NCI-H1105 treated with DMSO at 0.1 percent for 48 hours (cell line): Measurements from ENCODE around the gene ACACB.

Experiments
- DNase-seq: peaks from one replicate; lab custom pipeline; 2025; lab: John Stamatoyannopoulos, UW

Gene ACACB

DNA sequence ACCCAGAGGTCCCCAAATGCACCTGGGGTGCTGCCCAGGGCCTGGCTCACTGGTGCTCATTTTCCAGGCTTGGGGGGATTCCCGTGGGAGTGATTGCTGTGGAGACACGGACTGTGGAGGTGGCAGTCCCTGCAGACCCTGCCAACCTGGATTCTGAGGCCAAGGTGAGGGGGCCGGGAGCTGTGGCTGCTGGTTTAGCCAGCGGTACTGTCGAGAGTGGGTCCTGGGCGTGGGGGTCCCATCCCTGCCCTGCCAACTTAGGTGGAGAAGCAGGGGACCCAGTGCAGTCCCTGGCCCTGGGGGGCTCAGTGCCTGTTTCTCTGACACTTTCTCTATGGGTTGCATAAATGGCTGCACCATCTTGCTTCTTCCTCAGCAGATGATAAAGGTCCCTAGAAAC, 141.8 kb downstream of the ACACB start:
- no peak for DNase-seq

DNA sequence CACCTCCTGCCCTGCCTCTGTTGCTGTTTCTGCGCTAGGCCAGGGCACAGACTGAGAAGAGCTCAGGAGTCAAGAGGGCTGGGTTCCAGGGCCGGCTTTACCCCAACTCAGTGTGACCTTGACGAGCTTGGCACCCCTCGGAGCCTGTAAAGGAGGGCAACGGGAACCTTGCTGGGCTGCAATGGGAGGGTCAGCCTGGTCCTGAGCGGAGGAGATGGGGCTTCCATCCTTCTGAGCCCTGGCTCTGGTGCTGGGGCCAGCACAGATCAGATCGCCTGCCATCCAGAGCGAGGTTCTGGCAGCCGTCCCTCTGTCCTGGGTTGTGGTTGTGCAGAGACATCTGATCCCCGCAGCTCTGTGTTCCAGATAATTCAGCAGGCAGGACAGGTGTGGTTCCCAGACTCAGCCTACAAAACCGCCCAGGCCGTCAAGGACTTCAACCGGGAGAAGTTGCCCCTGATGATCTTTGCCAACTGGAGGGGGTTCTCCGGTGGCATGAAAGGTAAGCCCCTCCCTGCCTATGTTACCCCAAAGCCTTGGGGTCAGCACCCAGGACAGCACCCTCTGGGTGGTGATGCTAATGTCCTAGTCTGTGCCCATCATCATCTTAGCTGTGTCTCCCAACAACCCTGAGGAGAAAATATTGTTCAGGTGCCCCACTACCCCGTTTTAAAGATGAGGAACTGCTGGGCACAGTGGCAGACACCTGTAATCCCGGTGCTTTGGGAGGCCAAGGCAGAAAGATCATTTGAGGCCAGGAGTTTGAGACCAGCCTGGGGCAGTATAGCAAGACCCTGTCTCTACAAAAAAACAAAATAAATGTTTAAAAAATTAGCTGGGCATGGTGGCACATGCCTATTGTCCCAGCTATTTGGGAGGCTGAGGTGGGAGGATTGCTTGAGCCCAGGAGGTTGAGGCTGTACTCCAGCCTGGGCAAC, 142.5 kb downstream of the ACACB start:
- no peak for DNase-seq

DNA sequence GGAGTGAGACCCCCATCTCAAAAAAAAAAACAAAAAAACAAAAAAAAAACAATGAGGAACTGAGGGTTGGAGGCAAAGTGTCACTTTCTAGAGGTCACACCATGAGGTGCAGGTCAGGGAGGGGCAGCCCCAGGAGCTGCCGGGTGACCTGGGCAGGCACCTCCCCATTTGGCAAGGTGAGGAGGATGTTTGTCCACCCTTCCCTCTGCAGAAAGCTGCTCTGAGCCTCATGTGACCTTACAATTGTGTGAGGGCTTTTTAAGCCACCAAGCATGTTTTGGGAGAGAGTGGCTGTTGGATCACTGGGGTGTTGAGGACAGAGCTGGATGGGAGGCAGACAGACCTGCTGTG, 143.1 kb downstream of the ACACB start:
- no peak for DNase-seq

DNA sequence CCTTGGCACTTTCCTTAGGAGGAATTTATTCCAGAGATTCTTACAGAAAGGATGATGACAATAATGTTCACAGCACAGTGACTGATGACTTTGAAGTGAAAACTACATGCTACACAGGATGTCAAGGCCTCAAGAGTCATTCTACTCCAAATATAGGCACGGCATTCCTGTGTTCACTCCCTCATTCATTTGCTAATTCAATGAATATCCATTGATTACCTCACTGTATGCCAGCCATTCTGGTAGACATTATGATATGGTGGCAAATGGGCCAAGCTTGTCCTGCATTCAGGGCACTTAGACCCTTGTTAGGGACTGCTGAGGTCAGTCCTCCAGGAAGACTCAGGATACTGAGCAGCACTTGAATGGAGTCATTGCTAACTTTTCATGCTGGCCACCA, 144.7 kb downstream of the ACACB start:
- DNase-seq: no peak

DNA sequence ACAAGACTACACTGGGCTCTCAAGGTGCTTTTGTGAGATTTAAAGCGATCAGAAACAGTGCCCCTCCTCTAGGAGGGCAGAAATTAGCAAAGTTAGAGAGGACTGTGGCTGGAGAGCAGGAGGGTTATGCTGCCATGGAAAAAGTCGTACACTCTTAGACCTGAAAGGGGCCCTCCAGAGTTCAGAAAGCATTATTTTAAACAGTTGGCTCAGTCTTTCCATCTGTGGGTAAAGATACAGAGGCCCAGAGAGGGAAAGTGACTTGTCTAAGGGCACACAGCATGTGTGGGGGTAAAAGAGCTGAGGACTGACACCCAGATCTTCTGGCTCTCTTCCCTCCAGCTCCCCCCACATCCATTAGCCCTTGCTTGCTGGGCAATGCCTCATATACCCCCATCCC, 145.6 kb downstream of the ACACB start:
- no peak for DNase-seq

DNA sequence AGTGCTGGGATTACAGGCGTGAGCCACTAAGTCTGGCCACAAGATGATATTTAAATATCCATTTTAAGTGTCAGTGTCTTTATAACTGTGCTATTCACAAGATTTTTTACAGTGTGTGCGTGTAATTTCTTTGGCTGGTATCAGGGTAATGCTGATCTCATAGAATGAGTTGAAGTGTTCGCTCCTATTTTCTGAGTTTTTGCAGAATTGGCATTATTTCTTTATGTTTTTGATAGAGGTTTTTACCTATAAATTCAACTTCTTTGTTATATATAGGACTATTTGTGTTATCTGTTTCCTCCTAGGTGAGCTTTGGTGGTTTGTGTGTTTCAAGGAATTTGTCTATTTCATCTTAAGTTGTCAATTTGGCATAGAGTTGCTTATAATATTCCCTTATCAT, 147.1 kb downstream of the ACACB start:
- DNase-seq: no peak

DNA sequence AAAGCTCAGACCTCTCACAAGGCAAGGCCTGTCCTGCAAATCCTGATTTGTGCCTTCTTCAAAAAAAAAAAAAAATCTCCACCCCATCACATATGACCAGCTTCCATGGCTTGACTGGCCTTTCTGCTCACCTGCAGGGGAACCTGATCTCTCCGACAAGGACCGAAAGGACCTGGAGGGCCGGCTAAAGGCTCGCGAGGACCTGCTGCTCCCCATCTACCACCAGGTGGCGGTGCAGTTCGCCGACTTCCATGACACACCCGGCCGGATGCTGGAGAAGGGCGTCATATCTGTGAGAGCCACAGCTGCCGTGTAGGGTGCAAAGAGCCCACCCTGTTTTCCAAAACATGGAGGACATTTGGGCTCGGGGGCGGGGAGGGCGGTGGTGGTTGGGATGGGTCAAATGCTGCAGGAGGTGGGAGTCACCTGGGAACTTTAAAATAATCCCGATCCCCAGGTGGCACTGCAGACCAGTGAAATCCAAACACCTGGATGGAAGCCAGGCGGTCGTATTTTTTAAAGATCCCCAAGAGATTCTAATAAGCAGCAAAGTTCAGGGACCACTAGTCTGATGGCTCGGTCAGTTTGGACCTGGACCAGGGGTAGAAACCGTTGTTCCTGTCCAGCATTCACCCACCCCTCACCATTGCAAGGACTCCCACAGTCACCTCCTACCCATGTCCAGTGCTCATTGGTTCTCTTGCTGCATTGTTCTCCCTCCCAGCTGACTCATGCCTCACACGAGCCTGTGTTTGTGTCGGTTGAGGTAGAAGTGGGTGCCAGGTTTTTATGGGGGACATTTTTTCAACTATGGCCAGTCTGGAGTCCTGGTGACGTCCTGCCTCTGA, 147.9 kb downstream of the ACACB start:
- DNase-seq: peak; percentile 76

DNA sequence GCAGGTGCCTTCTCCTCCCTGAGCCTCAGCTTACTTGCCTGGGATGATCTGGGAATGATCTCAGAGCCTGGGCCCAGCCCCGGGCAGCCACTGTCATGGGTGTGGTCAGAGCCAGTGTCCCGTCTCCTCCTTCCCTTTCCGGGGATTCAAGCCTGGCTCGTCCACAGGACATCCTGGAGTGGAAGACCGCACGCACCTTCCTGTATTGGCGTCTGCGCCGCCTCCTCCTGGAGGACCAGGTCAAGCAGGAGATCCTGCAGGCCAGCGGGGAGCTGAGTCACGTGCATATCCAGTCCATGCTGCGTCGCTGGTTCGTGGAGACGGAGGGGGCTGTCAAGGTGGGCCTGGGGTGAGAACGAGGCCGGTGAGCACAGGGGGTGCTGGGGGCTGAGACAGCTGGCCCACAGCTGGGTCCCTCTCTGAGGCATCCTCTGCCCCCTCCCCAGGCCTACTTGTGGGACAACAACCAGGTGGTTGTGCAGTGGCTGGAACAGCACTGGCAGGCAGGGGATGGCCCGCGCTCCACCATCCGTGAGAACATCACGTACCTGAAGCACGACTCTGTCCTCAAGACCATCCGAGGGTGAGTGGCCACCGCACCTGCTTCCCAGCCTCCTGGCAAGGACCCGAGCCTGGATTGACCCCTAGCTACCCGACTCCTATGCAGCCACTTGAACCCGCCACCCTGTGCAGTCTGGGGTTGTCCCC, 148.7 kb downstream of the ACACB start:
- DNase-seq: no peak

DNA sequence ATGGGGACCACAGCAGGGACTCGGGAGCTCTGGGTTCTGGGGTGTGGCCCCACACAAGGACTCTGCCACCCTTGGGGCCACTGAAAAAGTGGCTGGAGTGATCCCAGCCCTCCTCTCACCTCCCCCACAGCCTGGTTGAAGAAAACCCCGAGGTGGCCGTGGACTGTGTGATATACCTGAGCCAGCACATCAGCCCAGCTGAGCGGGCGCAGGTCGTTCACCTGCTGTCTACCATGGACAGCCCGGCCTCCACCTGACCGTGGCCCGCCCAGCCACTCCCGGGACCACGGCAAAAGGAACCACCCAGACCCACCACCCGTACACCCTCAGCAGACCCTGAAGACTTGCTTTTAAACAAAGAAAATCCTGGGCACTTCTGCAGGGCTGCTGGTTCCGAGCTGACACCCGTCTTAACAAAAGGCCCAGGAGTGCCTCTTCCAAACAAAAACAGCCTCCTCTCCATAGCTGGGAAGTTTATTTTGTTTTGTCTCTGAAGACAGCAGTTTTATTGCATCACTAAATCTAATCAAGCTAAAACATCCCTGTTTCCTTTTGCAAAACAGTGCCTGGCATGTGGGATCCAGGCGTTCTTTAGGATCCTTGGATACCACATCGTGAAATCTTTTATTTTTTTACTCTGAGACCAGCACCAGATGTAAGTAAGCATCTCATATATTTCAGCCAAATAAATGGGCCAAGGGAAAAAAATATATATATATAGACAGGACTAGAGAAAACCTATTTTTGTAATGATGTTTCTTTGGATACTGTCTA, 149.9 kb downstream of the ACACB start:
- no peak for DNase-seq

DNA sequence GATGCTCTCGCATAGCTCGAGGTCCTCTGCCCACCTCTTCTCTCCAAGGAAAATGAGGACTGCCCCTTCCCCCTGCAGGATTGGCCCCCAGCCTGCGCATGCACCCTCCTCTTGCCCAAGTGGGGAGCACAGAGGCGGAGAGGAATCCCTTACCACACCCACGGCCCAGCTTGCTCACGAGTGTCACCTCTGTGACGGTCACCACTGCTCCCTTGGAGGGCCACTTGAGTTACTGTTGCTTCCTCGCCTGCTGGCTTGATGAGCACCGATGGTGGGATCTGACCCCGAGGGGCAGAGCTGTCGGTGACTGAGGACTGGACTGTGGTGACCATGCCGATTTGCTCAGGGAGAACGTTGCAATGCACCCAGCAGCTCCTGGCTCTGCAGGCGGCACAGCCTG, 151.0 kb downstream of the ACACB start:
- no peak for DNase-seq

DNA sequence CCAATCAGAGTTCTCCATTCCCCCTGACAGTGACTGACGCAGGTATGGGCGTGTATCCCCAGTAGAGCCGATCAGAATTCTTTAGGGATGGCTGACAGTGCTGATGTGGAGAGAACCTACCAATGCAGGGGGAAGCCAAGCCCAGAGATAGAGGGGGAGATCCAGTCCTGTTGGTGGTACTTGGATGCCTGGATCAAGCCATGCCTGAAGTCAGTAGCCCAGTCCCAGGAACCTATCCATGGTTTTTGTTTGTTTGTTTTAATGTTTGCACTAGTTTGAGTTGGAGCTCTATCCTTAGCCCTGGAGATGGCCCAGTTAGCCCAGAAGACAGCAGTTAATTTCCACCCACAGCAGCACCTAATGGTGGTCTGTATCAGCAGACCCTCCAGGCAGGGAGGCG, 152.5 kb downstream of the ACACB start:
- DNase-seq: no peak

DNA sequence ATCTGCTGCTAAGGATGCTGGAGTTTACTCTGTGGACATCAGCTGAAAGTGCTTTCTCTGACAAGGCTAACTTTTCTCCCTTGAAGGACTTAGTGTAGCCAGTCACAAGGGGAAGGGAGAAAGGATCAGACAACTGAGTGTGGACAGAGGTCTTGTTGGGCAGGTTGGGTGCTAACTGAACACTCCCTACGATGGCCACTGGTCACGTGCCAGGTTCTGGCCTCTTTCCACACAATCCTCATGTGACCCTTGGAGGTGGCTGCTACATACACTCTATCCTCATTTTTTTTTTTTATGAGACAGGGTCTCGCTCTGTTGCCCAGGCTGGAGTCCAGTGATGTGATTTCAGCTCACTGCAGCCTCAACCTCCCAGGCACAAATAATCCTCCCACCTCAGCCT, 153.0 kb downstream of the ACACB start:
- DNase-seq: no peak

DNA sequence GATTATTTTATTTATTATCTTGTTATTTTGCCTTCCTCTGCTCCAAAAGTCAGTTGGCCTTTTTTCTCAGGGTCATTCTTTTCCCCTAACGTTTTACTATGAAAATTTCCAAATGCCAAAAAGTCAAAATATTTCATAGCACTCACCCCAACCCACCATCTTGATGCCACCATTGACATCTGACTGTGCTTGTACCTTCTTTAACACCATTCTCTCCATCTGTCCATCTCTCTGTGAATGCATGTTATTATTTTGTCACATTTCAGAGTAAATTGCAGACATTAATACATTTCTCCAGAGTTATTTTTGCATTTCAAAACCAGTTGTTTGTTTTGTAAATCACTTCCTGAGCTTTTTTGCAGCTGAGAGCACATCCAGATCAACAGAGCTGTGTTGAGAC, 154.1 kb downstream of the ACACB start:
- no peak for DNase-seq

DNA sequence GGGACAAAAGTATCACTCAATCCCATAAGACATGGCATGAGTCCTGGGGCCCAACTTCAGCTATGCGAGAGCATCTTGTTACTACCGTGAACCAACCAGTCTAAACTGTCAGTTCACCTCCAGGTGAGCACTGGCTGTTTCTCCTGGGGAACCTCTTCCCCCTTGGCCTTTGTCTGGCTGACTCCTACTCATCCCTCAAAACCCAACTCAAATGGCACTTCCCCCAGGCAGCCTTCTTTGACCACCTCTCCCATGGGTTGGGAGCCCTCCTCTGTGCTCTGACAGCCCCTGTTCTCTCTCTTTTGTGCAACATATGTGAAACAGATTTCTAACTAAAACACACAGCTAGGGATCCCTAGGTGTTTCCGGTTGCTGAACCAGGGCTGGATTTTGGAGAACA, 155.0 kb downstream of the ACACB start:
- DNase-seq: no peak

DNA sequence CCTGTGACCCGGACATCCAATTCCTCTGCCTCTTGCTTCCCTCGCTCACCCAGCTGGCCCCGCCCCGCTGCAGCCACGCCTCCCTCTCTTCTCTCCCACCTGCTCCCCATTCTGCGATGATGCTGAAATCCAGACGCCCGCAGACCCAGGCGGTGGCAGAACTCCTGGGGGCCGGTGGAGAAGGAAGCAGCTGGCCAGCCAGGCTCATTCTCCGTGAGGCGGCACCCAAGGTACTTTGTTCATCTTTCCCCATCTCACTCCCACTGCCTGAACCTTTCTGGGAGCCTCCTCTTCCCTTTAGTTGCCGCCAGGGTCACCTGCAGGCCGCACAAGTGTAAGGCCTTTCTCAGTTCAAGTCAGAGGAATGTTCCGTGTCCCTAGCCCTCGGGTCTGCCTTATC, 157.0 kb downstream of the ACACB start:
- no peak for DNase-seq

DNA sequence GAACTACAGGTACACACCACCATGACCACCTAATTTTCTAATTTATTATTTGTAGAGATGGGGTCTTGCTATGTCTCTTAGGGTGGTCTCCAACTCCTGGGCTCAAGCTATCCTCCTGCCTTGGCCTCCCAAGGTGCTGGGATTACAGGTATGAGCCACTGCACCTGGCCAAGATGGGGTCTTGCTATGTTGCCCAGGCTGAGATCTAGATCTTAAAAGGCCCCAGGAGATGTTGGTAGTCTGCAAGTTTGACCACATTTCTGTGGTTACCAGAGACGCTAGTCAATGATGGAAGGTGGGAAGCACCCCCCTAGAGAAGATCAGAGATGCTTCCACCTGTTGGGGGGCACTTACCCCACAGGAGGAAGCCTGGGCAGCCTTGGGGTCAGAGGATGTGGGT, 158.0 kb downstream of the ACACB start:
- no peak for DNase-seq

DNA sequence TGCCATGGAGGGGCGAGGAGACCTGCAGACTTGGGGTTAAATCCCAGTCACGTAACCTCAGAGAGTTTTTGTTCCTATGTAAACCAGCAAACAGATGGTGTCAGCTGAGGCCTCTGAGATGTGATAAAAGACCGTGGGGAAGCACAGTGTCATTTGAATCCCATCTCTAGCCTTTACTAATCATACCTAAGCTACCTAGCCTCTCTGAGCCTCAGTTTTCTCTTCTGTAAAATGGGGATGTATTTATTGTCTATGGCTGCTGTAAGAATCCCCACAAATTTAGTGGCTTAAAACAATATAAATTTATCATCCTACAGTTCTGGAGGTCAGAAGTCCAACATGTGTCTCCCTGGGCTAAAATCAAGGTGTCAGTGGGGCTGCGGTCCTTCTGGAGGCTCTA, 158.8 kb downstream of the ACACB start:
- DNase-seq: no peak

DNA sequence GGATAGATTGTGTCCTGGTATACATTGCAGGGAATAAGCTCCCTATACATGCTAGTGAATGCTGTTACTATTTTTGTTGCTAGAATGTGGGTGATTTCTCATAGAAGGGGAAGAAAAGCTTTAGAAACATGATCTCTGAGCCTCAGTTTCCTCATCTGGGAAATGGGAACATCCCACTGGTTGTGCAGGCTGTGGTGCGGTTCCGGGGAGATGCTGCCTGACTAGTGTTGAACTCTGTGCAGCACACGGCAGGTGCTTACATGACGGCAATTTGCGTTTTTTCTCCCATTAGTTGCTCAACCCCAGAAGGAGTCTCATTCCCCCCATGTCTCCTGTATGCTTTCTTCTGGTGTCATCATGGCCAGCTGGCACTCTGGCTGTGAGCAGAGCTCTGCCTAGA, 159.8 kb downstream of the ACACB start:
- DNase-seq: no peak

DNA sequence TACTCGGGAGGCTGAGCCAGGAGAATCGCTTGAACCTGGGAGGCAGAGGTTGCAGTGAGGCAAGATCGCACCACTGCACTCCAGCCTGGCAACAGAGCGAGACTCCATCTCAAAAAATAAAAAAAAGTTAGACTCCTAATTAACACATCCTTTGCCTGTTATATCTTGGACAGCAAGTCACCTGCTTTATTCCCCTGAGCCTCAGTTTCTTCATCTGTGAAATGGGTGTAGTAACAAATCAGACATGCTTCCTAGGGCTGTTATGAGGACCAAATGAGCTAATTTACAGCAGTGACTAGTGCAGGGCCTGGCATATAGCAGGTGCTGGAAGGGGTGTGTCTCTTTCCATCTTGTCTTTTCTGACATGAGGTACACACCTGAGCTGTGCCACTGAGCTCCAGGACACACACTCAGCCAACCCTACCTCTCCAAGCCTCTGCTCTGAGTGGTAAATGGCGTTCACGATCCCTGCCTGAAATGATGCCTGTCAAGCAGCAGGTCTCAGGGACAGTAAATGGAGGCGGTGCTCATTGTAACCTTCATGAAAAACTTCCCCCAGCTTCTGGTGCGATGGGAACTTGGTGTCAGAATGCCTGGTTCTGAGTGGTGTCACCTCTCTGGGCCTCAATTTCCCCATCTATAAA, 161.0 kb downstream of the ACACB start:
- DNase-seq: no peak

DNA sequence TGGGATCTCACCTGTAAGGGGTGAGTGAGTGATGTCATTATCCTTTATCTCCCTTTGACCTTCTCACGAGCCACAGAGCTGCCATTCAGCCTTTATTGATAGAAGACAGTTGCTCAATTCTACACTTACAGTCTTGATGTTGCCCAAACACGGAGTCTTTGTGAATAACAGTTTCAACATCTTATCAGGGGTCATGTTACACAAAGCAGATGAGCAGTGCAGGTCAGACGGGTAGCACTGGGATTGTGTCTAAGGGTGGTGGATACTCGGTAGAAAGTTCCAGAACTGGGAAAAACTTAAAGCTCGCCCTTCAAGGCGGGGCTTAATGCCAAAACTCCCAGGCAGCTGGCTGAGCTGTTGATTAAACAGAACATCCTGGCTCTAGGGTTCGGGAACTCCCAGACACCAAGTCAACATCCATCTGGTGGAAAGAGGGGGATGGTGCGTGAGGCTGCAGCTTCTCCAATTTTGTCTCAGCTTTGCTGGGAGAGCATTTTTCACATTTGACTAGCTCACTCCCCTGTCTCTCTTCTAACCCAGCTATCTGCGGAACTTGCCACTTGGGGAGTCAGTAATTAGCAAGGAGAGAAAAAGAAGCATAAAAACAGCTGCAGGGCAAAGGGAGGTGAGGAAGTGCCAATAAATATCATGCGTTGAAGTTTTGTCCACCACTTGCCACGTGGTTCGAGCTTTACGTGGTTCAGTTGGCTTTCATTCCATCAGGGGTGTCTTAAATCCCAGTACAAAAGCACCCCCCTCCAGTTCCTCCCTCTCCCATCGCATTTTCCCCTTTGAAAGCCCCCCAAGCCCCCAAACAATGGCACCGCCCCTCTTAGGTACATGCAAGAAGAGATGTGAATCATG, 161.7 kb downstream of the ACACB start:
- no peak for DNase-seq
